Astrocyte of the cerebellum (primary cell): ENCODE measurements around the gene SLC24A1.

ENCODE experiments used
- DNase-seq: peaks from one replicate; pipeline ENCODE4 v3.0.0-alpha.2; 2011; ENCODE audit warnings: low read depth
- H3K4me3 ChIP-seq: 2 replicates; pipeline ENCODE4 v1.5.1; 2011; ENCODE audit warnings: mild to moderate bottlenecking, low read depth, low read length, moderate library complexity
- in situ Hi-C: cut with HindIII; loops from 2 replicates; pipeline ENCODE4 v1.10.0; 2017; ENCODE audit warnings: low sequenced_read_pairs
- TF ChIP-seq, protein P1 (sequence below): IDR thresholded peaks from 2 replicates; pipeline ENCODE4 v1.5.1; 2012; ENCODE audit warnings: low read length, low read depth, moderate library complexity, mild to moderate bottlenecking; ENCODE audit errors: missing control alignments

Gene SLC24A1

DNA sequence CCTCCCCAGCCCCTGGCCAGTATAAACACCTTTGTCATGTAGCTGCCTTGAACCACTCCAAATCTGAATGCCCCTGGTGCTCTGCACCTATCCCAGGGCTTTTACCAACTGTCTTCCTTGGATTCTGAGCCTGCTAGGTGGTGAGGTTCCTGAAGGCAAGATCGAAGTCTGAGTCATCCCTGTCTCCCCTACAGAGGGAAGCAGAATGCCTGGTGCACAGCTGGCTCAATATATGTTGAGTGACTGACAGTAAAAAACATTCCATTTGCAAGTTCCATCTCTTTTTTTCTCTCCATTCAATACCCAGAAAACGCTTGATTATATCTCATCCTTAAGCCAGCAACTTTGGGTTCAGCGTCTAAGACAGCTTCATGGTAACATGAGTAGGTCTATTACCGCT is 24.7 kb downstream of the SLC24A1 start:
- in situ Hi-C loops, result loop anchor here (25.0 kb wide), 1 partner anchor 216 kb away; the partner anchor contains the start of gene RAB11A
- TF ChIP-seq, protein P1, sequence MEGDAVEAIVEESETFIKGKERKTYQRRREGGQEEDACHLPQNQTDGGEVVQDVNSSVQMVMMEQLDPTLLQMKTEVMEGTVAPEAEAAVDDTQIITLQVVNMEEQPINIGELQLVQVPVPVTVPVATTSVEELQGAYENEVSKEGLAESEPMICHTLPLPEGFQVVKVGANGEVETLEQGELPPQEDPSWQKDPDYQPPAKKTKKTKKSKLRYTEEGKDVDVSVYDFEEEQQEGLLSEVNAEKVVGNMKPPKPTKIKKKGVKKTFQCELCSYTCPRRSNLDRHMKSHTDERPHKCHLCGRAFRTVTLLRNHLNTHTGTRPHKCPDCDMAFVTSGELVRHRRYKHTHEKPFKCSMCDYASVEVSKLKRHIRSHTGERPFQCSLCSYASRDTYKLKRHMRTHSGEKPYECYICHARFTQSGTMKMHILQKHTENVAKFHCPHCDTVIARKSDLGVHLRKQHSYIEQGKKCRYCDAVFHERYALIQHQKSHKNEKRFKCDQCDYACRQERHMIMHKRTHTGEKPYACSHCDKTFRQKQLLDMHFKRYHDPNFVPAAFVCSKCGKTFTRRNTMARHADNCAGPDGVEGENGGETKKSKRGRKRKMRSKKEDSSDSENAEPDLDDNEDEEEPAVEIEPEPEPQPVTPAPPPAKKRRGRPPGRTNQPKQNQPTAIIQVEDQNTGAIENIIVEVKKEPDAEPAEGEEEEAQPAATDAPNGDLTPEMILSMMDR, result no peak
- no peak for DNase-seq

GRCh38 chr15:65650312-65651041 is 28.7 kb downstream of the SLC24A1 start:
- in situ Hi-C loops, result no loop called here
- H3K4me3 ChIP-seq, result no peak overlapping the region
- TF ChIP-seq, protein P1, result no peak
- no peak for DNase-seq

More for the DNA sequence above, 24.7 kb downstream of the SLC24A1 start:
- no peak overlapping the region for H3K4me3 ChIP-seq

DNA sequence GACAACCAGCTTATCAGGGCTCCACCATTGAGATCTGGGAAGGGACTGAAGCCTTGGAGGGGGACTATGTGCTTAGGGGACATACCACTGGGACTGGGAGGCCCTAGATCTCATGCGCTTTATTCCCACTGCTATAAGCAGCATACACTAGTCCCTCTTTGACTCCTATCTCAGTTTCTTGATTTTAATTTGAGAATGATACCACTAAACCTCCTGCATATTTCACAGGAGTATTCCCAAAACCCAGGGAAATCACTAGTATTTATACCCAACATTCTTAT is 29.2 kb downstream of the SLC24A1 start:
- DNase-seq, result no peak
- TF ChIP-seq, protein P1, result no peak
- H3K4me3 ChIP-seq, result no peak overlapping the region
- in situ Hi-C loops, result no loop called here

DNA sequence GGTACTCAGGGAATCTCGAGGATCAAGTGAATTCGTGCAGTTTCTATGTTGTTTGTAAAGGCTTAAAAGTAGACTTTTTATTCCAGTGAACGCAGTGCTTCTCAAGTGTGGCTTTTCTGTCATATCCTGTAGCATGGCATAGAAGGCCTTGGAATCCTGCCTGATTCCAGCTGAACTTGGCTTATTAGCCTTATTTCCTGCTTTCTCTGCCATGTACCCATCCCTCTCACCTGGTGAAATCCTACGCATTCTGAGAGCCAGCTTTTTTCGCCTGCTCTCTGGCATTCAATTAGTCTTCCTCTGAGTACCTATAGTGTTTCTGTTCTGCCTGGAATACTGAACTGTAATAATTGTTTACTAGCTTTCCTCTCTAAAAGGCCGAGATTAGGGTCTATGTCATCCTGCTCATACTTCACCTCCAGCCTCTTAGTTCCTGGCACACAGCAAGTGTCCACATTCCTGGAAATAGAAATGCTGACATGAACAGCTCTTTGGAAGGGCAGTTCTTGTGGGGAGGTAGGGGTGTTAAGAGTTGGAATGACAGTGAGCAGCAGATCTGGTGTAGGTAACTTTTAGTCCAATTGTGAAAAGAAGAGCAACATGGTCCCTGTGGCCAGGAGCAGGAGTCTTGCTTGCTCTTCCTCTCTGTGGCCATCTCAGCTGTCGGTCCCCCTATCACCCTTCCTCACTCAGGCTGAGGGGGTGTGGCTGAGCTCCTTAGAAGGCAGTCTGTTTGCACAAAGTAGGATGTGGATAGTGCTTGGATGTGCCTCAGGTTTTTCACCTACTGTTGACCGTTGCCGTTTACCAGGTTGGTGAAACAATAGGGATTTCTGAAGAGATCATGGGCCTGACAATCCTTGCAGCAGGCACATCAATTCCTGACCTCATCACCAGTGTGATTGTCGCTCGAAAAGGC is 30.4 kb downstream of the SLC24A1 start:
- in situ Hi-C loops, result no loop called here
- H3K4me3 ChIP-seq, result no peak overlapping the region
- TF ChIP-seq, protein P1, result no peak
- DNase-seq, result no peak

GRCh38 chr15:65653341-65653740 is 31.6 kb downstream of the SLC24A1 start:
- in situ Hi-C loops, result no loop called here
- DNase-seq, result no peak

GRCh38 chr15:65653801-65654521 is 32.2 kb downstream of the SLC24A1 start:
- H3K4me3 ChIP-seq, result no peak overlapping the region
- DNase-seq, result no peak
- TF ChIP-seq, protein P1, result no peak
- in situ Hi-C loops, result no loop called here

More at GRCh38 chr15:65653341-65653740, 31.6 kb downstream of the SLC24A1 start:
- TF ChIP-seq, protein P1, result no peak
- no peak overlapping the region for H3K4me3 ChIP-seq
